IMR-90 (cell line): Measurements from ENCODE around the gene APLN. TPM values are rescaled to one million over a fixed set of nuclear protein-coding genes. Genes with fewer than 3 reads are reported as not detected.

Experiments used
- ATAC-seq: fragments of 200-7000 bp; cut with Tn5 transposase; 2 replicates; pipeline ENCODE4 v1.9.1; 2020; ENCODE audit warnings: low read depth, mild to moderate bottlenecking, moderate library complexity
- BruUV-seq: library from RNA; stranded (reverse); fragments of 400-500 nt; replicated peaks from 2 replicates; lab custom pipeline; 2021; lab: Mats Ljungman, UMichigan
- CTCF ChIA-PET: fragments of 300-600 bp; formaldehyde crosslinking; extraction: SDS; loops from one replicate; lab custom pipeline; 2021; ENCODE audit warnings: antibody characterized with exemption; lab: Yijun Ruan, JAX
- POLR2A ChIA-PET: fragments of 300-600 bp; sonication (Branson Sonifier 250); formaldehyde crosslinking; loops from one replicate; lab custom pipeline; 2022; ENCODE audit warnings: antibody characterized with exemption; ENCODE audit not compliant: unreplicated experiment; lab: Charles Lee
- DNase-seq: peaks from one replicate; pipeline ENCODE4 v3.0.0; 2013
- H2AFZ ChIP-seq: replicated peaks from 2 replicates; pipeline ENCODE3; 2013; ENCODE audit warnings: low read length, mild to moderate bottlenecking; ENCODE audit not compliant: poor library complexity
- H2AK5ac ChIP-seq: 2 replicates; pipeline ENCODE4 v1.6.1; 2013; ENCODE audit warnings: low read depth, low read length, inconsistent platforms
- H2AK9ac ChIP-seq: replicated peaks from 2 replicates; pipeline ENCODE3; 2013; ENCODE audit warnings: mild to moderate bottlenecking, low read depth, low read length, moderate library complexity; ENCODE audit not compliant: poor library complexity
- H2BK120ac ChIP-seq: 2 replicates; pipeline ENCODE4 v1.6.1; 2013; ENCODE audit warnings: low read depth, low read length, inconsistent platforms
- H2BK15ac ChIP-seq: 3 replicates; pipeline ENCODE4 v1.6.1; 2013; ENCODE audit warnings: low read depth, low read length, inconsistent platforms
- H2BK20ac ChIP-seq: 2 replicates; pipeline ENCODE4 v1.6.1; 2013; ENCODE audit warnings: low read depth, mild to moderate bottlenecking, inconsistent platforms, low read length, moderate library complexity
- H2BK5ac ChIP-seq: 2 replicates; pipeline ENCODE4 v1.6.1; 2013; ENCODE audit warnings: mild to moderate bottlenecking, low read depth, low read length, inconsistent platforms; ENCODE audit not compliant: poor library complexity, severe bottlenecking
- H3K14ac ChIP-seq: replicated peaks from 2 replicates; pipeline ENCODE4 v1.6.1; 2013; ENCODE audit warnings: low read depth, low read length, inconsistent platforms
- H3K18ac ChIP-seq: 2 replicates; pipeline ENCODE4 v1.6.1; 2013; ENCODE audit warnings: low read depth, low read length, control low read depth
- H3K23ac ChIP-seq: 2 replicates; pipeline ENCODE4 v1.6.1; 2013; ENCODE audit warnings: low read depth, low read length, inconsistent platforms
- H3K27ac ChIP-seq: 2 replicates; pipeline ENCODE4 v1.5.1; 2013; ENCODE audit warnings: mild to moderate bottlenecking, control low read depth, low read length; ENCODE audit not compliant: insufficient read depth
- H3K27me3 ChIP-seq: 2 replicates; pipeline ENCODE4 v1.6.1; 2013; ENCODE audit warnings: low read length; ENCODE audit not compliant: control insufficient read depth, insufficient read depth
- H3K36me3 ChIP-seq: 2 replicates; pipeline ENCODE4 v1.6.1; 2013; ENCODE audit warnings: low read length, mixed read lengths; ENCODE audit not compliant: control insufficient read depth, insufficient read depth
- H3K4ac ChIP-seq: 2 replicates; pipeline ENCODE4 v1.6.1; 2013; ENCODE audit warnings: low read depth, low read length, inconsistent platforms
- H3K4me1 ChIP-seq: 2 replicates; pipeline ENCODE4 v1.6.1; 2013; ENCODE audit warnings: low read length, mixed read lengths; ENCODE audit not compliant: control insufficient read depth, insufficient read depth
- H3K4me2 ChIP-seq: 2 replicates; pipeline ENCODE4 v1.6.1; 2013; ENCODE audit warnings: low read depth, mild to moderate bottlenecking, control low read depth, low read length, moderate library complexity
- H3K4me3 ChIP-seq: 2 replicates; pipeline ENCODE4 v1.5.1; 2013; ENCODE audit warnings: low read depth, mild to moderate bottlenecking, control low read depth, low read length, moderate library complexity; ENCODE audit not compliant: insufficient read depth
- H3K56ac ChIP-seq: 2 replicates; pipeline ENCODE4 v1.6.1; 2013; ENCODE audit warnings: low read length, inconsistent platforms; ENCODE audit not compliant: insufficient read depth; ENCODE audit errors: extremely low read depth
- H3K79me1 ChIP-seq, 2 experiments: 2 replicates each; pipeline ENCODE4 v1.6.1; 2013; ENCODE audit warnings: low read length in 2 of 2, inconsistent platforms in 1 of 2, low read depth in 1 of 2
- H3K9ac ChIP-seq: 2 replicates; pipeline ENCODE4 v1.6.1; 2013; ENCODE audit warnings: low read depth, low read length, control low read depth
- H3K9me1 ChIP-seq: 2 replicates; pipeline ENCODE4 v1.6.1; 2013; ENCODE audit warnings: low read length, inconsistent platforms; ENCODE audit not compliant: insufficient read depth
- H3K9me3 ChIP-seq: 2 replicates; pipeline ENCODE4 v1.6.1; 2013; ENCODE audit warnings: low read length; ENCODE audit not compliant: control insufficient read depth, insufficient read depth
- H4K20me1 ChIP-seq: 2 replicates; pipeline ENCODE4 v1.6.1; 2013; ENCODE audit warnings: low read length, inconsistent platforms; ENCODE audit not compliant: insufficient read depth
- H4K5ac ChIP-seq: 2 replicates; pipeline ENCODE4 v1.6.1; 2013; ENCODE audit warnings: mild to moderate bottlenecking, low read depth, low read length, control low read depth
- H4K8ac ChIP-seq, 2 experiments: 2 replicates each; pipeline ENCODE4 v1.6.1; 2013; ENCODE audit warnings: low read depth in 2 of 2, low read length in 2 of 2, control low read depth in 1 of 2, inconsistent platforms in 1 of 2
- H4K91ac ChIP-seq: 2 replicates; pipeline ENCODE4 v1.6.1; 2013; ENCODE audit warnings: low read depth, low read length, inconsistent platforms; ENCODE audit not compliant: insufficient read depth
- CHD1 ChIP-seq: IDR thresholded peaks from 2 replicates; pipeline ENCODE4 v1.6.1; 2012; ENCODE audit warnings: low read depth, low read length, improper control_type of control experiment
- CTCF ChIP-seq: conservative IDR thresholded peaks from 2 replicates; pipeline ENCODE4 v1.5.1; 2012; ENCODE audit warnings: mild to moderate bottlenecking, low read depth, low read length, improper control_type of control experiment
- MAFK ChIP-seq: IDR thresholded peaks from 2 replicates; pipeline ENCODE4 v1.6.1; 2012; ENCODE audit warnings: low read depth, low read length, improper control_type of control experiment
- NFE2L2 ChIP-seq: fragments of 150-350 bp; IDR thresholded peaks from 2 replicates; pipeline ENCODE4 v1.6.1; 2016; ENCODE audit warnings: low read depth, mild to moderate bottlenecking, low read length
- RAD21 ChIP-seq: IDR thresholded peaks from 2 replicates; pipeline ENCODE4 v1.6.1; 2012; ENCODE audit warnings: low read length, improper control_type of control experiment
- SMC3 ChIP-seq: fragments of 150-350 bp; IDR thresholded peaks from 2 replicates; pipeline ENCODE4 v1.6.1; 2016; ENCODE audit warnings: low read depth, mild to moderate bottlenecking, antibody characterized with exemption, low read length, moderate library complexity
- WGBS, 2 experiments: methylation state at CpG; one replicate each; pipeline versions ENCODE4 v1.1.5 to v1.1.7; 2013; ENCODE audit warnings: missing lambda C conversion rate in 2 of 2; ENCODE audit not compliant: insufficient read length in 1 of 2; ENCODE audit errors: extremely low coverage in 2 of 2; 5-methylcytosine and 5-hydroxymethylcytosine counted together
- dilution Hi-C: fragments of 300-500 bp; cut with HindIII; formaldehyde crosslinking; loops from one replicate; pipeline ENCODE4 v1.14.3; 2018; ENCODE audit warnings: low sequenced_read_pairs; ENCODE audit not compliant: unreplicated experiment
- in situ Hi-C: fragments of 300-500 bp; cut with MboI; formaldehyde crosslinking; loops from 3 replicates; pipeline ENCODE4 v1.14.3; 2019; ENCODE audit warnings: low sequenced_read_pairs, inconsistent platforms, mixed read lengths
- intact Hi-C: fragments of 100-400 bp; cut with micrococcal nuclease; formaldehyde crosslinking; loops from 2 replicates; pipeline ENCODE4 v1.10.0; 2022
- polyA plus RNA-seq, 3 experiments: library from polyadenylated mRNA; depleted of rRNA; stranded (reverse); fragments of >200 nt; gene quantifications; 2 replicates each; pipeline ENCODE4 v1.2.3, GENCODE V29; 2012; ENCODE audit warnings: low replicate concordance in 1 of 3
- total RNA-seq: library from RNA; depleted of rRNA; stranded (reverse); fragments of >200 nt; gene quantifications from 2 replicates; pipeline ENCODE4 v1.2.3, GENCODE V29; 2012
- TF ChIP-seq, protein P1 (sequence below): fragments of 150-350 bp; IDR thresholded peaks from 2 replicates; pipeline ENCODE4 v1.6.1; 2016; ENCODE audit warnings: low read depth, mild to moderate bottlenecking, low read length, moderate library complexity, borderline replicate concordance
- TF ChIP-seq, protein P2 (sequence below): fragments of 150-350 bp; IDR thresholded peaks from 2 replicates; pipeline ENCODE4 v1.6.1; 2017; ENCODE audit warnings: mild to moderate bottlenecking, antibody characterized with exemption, low read length, low read depth

Gene APLN
- total and polyA plus RNA-seq, 2 of the 4 experiments (the other 2 are of a cell fraction) = 0.18 to 0.72 TPM

GRCh38 chrX:129688097-129688496 is 33.3 kb upstream of the APLN start:
- Histone ChIP-seq H3K4ac (no peak overlapping the region), H3K18ac (no peak overlapping the region), H3K9ac (no peak overlapping the region), H2AK9ac (no peak overlapping the region), H4K20me1 (no peaks in the 10 kb centered on the region), H4K91ac (no peak overlapping the region), H3K36me3 (no peaks in the 10 kb centered on the region), H3K9me3 (no peaks in the 10 kb centered on the region; the same call in 1 of the 2 replicates), H3K27me3 (peaks cover 15% of the 10 kb centered on the region; the same call in 1 of the 2 replicates), H3K14ac (no peak overlapping the region), H2AFZ (no peak overlapping the region), H2BK20ac (no peak overlapping the region), H3K4me2 (no peak overlapping the region), H4K8ac (no peak overlapping the region), H3K27ac (no peak overlapping the region), H2BK120ac (no peak overlapping the region), H3K23ac (no peak overlapping the region), H3K79me1 (no peaks in the 10 kb centered on the region), H4K5ac (no peak overlapping the region), H3K4me3 (no peak overlapping the region), H3K4me1 (no peaks in the 10 kb centered on the region), H3K9me1 (no peaks in the 10 kb centered on the region), H2AK5ac (no peak overlapping the region), H2BK5ac (no peak overlapping the region), H3K56ac (no peak overlapping the region), H2BK15ac (no peak overlapping the region)
- intact Hi-C loops (no loop called here), in situ Hi-C loops (no loop called here), dilution Hi-C loops (no loop called here)
- WGBS, 2 experiments = no CpG with 5 or more reads among the region's 3 CpGs
- TF ChIP-seq, protein P1, sequence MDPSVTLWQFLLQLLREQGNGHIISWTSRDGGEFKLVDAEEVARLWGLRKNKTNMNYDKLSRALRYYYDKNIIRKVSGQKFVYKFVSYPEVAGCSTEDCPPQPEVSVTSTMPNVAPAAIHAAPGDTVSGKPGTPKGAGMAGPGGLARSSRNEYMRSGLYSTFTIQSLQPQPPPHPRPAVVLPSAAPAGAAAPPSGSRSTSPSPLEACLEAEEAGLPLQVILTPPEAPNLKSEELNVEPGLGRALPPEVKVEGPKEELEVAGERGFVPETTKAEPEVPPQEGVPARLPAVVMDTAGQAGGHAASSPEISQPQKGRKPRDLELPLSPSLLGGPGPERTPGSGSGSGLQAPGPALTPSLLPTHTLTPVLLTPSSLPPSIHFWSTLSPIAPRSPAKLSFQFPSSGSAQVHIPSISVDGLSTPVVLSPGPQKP = no peak
- TF ChIP-seq NFE2L2 = no peak
- TF ChIP-seq CTCF = no peak
- TF ChIP-seq RAD21 = no peak
- TF ChIP-seq SMC3 = no peak
- TF ChIP-seq, protein P2, sequence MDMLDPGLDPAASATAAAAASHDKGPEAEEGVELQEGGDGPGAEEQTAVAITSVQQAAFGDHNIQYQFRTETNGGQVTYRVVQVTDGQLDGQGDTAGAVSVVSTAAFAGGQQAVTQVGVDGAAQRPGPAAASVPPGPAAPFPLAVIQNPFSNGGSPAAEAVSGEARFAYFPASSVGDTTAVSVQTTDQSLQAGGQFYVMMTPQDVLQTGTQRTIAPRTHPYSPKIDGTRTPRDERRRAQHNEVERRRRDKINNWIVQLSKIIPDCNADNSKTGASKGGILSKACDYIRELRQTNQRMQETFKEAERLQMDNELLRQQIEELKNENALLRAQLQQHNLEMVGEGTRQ = no peak
- no peak for TF ChIP-seq MAFK
- no peak for TF ChIP-seq CHD1
- DNase-seq (no peak), ATAC-seq (no peak)
- ChIA-PET CTCF (no interaction called here), POLR2A (no interaction called here)
- no TSS peak for BruUV-seq
